ENCODE measurements around the gene GPR55. TPM values are rescaled to one million over a fixed set of nuclear protein-coding genes. Genes with fewer than 3 reads are reported as not detected.

Gene GPR55
- total and polyA plus RNA-seq, 11 donors, result 0.03 to 0.36 (median 0.11) TPM; not detected in 6

DNA sequence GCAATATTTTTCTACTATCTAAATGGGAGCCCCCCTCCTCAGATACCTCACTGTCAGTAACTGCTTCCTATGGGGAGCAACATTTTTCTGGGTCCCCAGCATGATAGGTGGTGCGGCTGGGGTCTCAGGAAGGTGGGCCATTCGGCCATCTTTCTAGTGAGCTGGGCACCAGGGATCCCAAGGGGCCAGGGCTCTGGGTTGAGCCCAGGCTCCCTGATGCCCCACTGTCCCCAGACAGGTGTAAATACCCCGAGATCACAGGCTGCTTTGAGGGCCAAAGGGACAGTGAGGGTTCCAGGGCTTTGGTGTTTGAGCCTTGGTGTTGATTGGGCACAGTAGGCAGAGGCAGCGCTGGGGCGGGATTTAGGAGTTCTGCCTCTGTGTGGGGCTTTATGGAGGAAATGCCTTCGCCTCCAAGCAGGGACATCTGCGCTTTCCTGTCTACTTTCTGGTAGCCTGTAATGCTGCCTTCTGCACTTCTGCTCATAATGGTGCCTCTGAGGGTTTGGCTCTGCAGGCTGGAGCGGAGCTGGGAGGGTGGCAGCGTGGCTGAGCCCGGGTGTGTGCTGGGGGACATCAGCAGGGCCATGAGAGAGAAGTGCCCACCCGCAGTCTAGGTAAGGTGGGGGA lies 55.0 kb downstream of the GPR55 start:
- intact Hi-C loops (cut with DNase I), result loop anchor here in 1 of 10 donors (5.0 kb wide), 1 partner anchor 42 kb away; no protein-coding TSS in a partner anchor
- peak overlapping the region in 4 of 12 donors; percentile 2 to 73 (median 14) for H3K27ac ChIP-seq
- TF ChIP-seq, protein P1, sequence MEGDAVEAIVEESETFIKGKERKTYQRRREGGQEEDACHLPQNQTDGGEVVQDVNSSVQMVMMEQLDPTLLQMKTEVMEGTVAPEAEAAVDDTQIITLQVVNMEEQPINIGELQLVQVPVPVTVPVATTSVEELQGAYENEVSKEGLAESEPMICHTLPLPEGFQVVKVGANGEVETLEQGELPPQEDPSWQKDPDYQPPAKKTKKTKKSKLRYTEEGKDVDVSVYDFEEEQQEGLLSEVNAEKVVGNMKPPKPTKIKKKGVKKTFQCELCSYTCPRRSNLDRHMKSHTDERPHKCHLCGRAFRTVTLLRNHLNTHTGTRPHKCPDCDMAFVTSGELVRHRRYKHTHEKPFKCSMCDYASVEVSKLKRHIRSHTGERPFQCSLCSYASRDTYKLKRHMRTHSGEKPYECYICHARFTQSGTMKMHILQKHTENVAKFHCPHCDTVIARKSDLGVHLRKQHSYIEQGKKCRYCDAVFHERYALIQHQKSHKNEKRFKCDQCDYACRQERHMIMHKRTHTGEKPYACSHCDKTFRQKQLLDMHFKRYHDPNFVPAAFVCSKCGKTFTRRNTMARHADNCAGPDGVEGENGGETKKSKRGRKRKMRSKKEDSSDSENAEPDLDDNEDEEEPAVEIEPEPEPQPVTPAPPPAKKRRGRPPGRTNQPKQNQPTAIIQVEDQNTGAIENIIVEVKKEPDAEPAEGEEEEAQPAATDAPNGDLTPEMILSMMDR (IDR thresholded peaks at IDR 0.05), result no peak
- TF ChIP-seq POLR2A (IDR thresholded peaks at IDR 0.05), result no peak

DNA sequence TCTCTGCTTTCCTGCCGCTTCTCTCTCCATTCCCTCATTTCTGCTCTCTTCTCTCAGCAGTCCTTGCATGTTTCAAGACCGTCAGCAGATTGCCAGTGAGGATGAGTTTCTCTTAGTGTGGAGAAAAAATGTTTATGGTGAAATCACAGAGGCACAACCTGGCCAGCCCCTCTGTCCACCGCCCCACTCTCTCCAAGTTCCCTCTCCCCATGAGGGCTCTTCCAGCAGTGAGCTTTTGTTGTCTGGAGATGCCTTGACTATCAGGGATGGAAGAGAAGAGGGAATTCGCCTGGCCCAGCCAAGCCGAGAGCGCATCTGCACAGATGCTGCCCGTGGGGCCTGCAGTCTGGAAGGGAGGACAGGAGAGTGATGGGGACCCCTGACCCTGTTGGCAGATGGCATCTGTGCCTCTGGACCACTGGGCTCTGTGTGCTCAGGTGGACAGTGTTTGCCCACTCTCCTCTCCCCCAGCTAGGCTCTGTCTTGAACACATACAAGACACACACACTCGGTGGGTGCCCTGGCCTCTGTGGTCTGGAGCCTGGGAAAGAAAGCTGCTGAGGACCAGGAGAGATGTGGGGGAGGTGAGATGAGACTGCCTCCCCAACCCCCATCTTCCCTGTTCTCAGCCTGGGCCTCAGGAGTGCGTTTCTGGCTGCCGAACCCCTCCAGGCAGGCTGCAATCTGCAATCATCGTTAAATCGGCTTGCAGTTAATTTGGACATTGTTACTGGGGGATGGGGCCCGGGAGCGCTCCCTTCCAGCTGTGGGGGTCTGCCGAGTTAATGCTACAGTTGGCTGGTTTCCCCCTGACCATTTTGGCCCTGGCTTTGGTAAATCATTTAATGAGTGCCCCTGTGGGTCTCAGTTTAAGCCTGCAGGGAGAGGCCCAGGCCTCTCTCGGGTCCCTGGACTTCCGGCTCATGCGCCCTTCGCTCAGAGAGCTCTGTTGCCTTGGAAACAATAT lies 55.8 kb downstream of the GPR55 start:
- Histone ChIP-seq H3K27ac (peak overlapping the region in 2 of 12 donors; percentile 4 to 73), H3K4me1 (peaks cover 0 to 61% (median 21%) of the 10 kb centered on the region in 12 donors), H3K27me3 (peaks cover 0 to 13% (median 5%) of the 10 kb centered on the region in 9 donors), H3K4me3 (no peak overlapping the region), H3K36me3 (no peaks in the 10 kb centered on the region), H3K9me3 (no peaks in the 10 kb centered on the region)
- ATAC-seq (no peak), DNase-seq (peak in 2 of 5 donors; percentile 19 to 44)
- intact Hi-C loops (cut with DNase I), result loop anchor here in 1 of 10 donors (5.0 kb wide), 1 partner anchor 43 kb away; no protein-coding TSS in a partner anchor
- TF ChIP-seq, protein P1 (IDR thresholded peaks at IDR 0.05), result no peak
- TF ChIP-seq POLR2A (IDR thresholded peaks at IDR 0.05), result no peak
- WGBS, 4 donors, result 62 to 74% (median 68%) methylated on average over 18 to 19 of the region's 19 CpGs

More for the DNA sequence above, 55.0 kb downstream of the GPR55 start:
- Histone ChIP-seq H3K27me3 (peaks cover 0 to 5% (median 1%) of the 10 kb centered on the region in 9 donors), H3K36me3 (no peaks in the 10 kb centered on the region), H3K4me1 (peaks cover 0 to 57% (median 19%) of the 10 kb centered on the region in 12 donors), H3K9me3 (no peaks in the 10 kb centered on the region), H3K4me3 (no peak overlapping the region)
- ATAC-seq (no peak), DNase-seq (peak in 1 of 5 donors; percentile 31)
- 78 to 89% (median 86%) methylated on average over 9 to 11 of the region's 11 CpGs for WGBS, 4 donors

DNA sequence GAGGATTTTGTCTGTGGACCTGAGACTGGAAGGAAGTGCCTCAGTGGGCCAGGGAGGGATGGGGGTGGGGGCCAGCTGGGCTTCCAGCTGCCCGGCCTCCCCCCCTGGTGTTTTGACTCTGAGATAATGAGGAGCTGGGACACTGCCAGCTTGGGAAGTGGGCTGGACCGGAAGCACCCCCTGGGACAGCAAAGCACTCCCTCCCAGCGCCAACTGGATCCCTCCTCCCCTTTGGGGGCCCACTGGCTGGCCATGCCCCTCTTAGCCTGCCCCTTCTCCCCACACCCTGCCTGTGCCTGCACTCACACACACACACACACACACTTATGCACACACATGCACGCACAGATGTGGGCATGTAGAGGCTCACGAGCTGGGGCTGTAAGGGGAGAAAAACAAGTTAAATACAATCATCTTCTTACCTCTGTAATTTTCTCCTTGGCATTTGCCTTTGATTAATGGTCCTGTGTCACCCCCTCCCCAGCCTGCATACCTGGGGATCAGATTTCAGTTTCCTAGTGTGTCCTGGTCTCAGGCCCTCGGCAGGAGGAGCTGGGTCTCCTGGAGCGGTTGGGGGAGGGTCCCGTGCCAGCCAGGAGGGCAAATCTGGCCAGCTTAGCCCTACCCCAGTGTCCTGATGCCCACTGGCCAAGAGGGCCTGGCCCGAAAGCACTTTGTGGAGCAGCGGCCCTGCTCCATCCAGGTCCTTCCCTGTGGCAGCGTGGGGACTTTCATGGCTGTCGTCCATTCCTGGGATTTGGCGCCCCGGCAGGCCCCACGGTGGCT lies 56.7 kb downstream of the GPR55 start:
- DNase-seq, result peak in 1 of 5 donors; percentile 58
- H3K9me3 ChIP-seq, result no peaks in the 10 kb centered on the region
- H3K27me3 ChIP-seq, result peaks cover 0 to 17% (median 12%) of the 10 kb centered on the region in 9 donors
- TF ChIP-seq, protein P1 (IDR thresholded peaks at IDR 0.05), result no peak
- TF ChIP-seq POLR2A (IDR thresholded peaks at IDR 0.05), result no peak
- no peak overlapping the region for H3K4me3 ChIP-seq
- peak overlapping the region in 1 of 12 donors; percentile 73 for H3K27ac ChIP-seq
- no peak for ATAC-seq
- 63 to 70% (median 67%) methylated on average over 15 of the region's 15 CpGs for WGBS, 4 donors
- intact Hi-C loops (cut with DNase I), result loop anchor here in 1 of 10 donors (5.0 kb wide), 1 partner anchor 44 kb away; no protein-coding TSS in a partner anchor
- H3K4me1 ChIP-seq, result peaks cover 0 to 65% (median 23%) of the 10 kb centered on the region in 12 donors
- H3K36me3 ChIP-seq, result no peaks in the 10 kb centered on the region
